Fibroblast of pulmonary artery (primary cell): ENCODE results near the gene KIF17.

Source experiments
- DNase-seq: peaks from one replicate; pipeline ENCODE4 v3.0.0-alpha.2; 2010; ENCODE audit warnings: low read depth
- H3K4me3 ChIP-seq: replicated peaks from 2 replicates; pipeline ENCODE4 v1.5.1; 2011; ENCODE audit warnings: low read depth, mild to moderate bottlenecking, control low read depth, low read length, moderate library complexity
- CTCF ChIP-seq: IDR thresholded peaks from 2 replicates; pipeline ENCODE4 v1.5.1; 2011; ENCODE audit warnings: mild to moderate bottlenecking, control low read depth, low read length, inconsistent platforms; ENCODE audit errors: missing control alignments

KIF17 gene

GRCh38 chr1:20716232-20716631 lies 1.6 kb downstream of the KIF17 start:
- no peak overlapping the region for H3K4me3 ChIP-seq
- no peak for DNase-seq
- no peak for TF ChIP-seq CTCF

GRCh38 chr1:20715406-20715805 lies 2.4 kb downstream of the KIF17 start:
- H3K4me3 ChIP-seq: no peak overlapping the region
- no peak for TF ChIP-seq CTCF
- DNase-seq: no peak

- TF ChIP-seq CTCF: no peak
- DNase-seq: no peak
These were observed 4.4 kb downstream of the KIF17 start for GRCh38 chr1:20713440-20713839.

GRCh38 chr1:20712215-20712577 lies 5.6 kb downstream of the KIF17 start:
- H3K4me3 ChIP-seq: no peak overlapping the region
- DNase-seq: no peak
- TF ChIP-seq CTCF: no peak

More at GRCh38 chr1:20713440-20713839, 4.4 kb downstream of the KIF17 start:
- H3K4me3 ChIP-seq: no peak overlapping the region

- no peak for TF ChIP-seq CTCF
- no peak for DNase-seq
- H3K4me3 ChIP-seq: no peak overlapping the region
These were observed 6.3 kb downstream of the KIF17 start for GRCh38 chr1:20711285-20712214.

GRCh38 chr1:20710469-20711284 lies 7.1 kb downstream of the KIF17 start:
- no peak overlapping the region for H3K4me3 ChIP-seq
- TF ChIP-seq CTCF: no peak

More at GRCh38 chr1:20710469-20711284, 7.1 kb downstream of the KIF17 start:
- DNase-seq: no peak
